Astrocyte (in vitro differentiated cells and primary cell): ENCODE data around the gene LLCFC1. TPM values are rescaled to one million over a fixed set of nuclear protein-coding genes. Genes with fewer than 3 reads are reported as not detected.

ENCODE experiments used
- DNase-seq: peaks from one replicate; pipeline ENCODE4 v3.0.0-alpha.2; 2010; ENCODE audit warnings: low read depth
- FAIRE-seq: peaks from 2 replicates; lab custom pipeline; 2011; peaks lifted over from hg19 to GRCh38; lab: Jason Lieb, UNC
- H2AFZ ChIP-seq: 2 replicates; pipeline ENCODE4 v1.6.0; 2012; ENCODE audit warnings: low read depth, low read length, inconsistent platforms
- H3K27ac ChIP-seq: 2 replicates; pipeline ENCODE4 v1.5.1; 2011; ENCODE audit warnings: low read depth, low read length, inconsistent platforms
- H3K27me3 ChIP-seq: 2 replicates; pipeline ENCODE4 v1.6.0; 2011; ENCODE audit warnings: low read length, inconsistent platforms; ENCODE audit not compliant: insufficient read depth
- H3K36me3 ChIP-seq: 2 replicates; pipeline ENCODE4 v1.5.1; 2011; ENCODE audit warnings: low read length, inconsistent platforms; ENCODE audit not compliant: insufficient read depth
- H3K4me1 ChIP-seq: 2 replicates; pipeline ENCODE4 v1.5.1; 2011; ENCODE audit warnings: low read length, inconsistent platforms; ENCODE audit not compliant: insufficient read depth
- H3K4me2 ChIP-seq: 2 replicates; pipeline ENCODE4 v1.6.0; 2012; ENCODE audit warnings: low read length, inconsistent platforms
- H3K4me3 ChIP-seq: 2 replicates; pipeline ENCODE4 v1.5.1; 2011; ENCODE audit warnings: low read depth, mild to moderate bottlenecking, low read length, inconsistent platforms; ENCODE audit not compliant: insufficient read depth
- H3K79me2 ChIP-seq: 2 replicates; pipeline ENCODE4 v1.6.0; 2012; ENCODE audit warnings: mild to moderate bottlenecking, low read length, inconsistent platforms; ENCODE audit not compliant: insufficient read depth
- H3K9ac ChIP-seq: 2 replicates; pipeline ENCODE4 v1.6.0; 2012; ENCODE audit warnings: mild to moderate bottlenecking, low read length, inconsistent platforms
- H3K9me3 ChIP-seq: 2 replicates; pipeline ENCODE4 v1.5.1; 2012; ENCODE audit warnings: low read depth, mild to moderate bottlenecking, low read length, inconsistent platforms; ENCODE audit not compliant: insufficient read depth
- H4K20me1 ChIP-seq: 2 replicates; pipeline ENCODE4 v1.6.0; 2012; ENCODE audit warnings: low read length, inconsistent platforms; ENCODE audit not compliant: insufficient read depth
- H3K27ac Mint-ChIP-seq: one replicate; pipeline ENCODE4 v1.8.0; 2021; ENCODE audit warnings: mild to moderate bottlenecking, mixed read lengths; ENCODE audit not compliant: unreplicated experiment
- H3K27me3 Mint-ChIP-seq: one replicate; pipeline ENCODE4 v1.8.0; 2021; ENCODE audit warnings: low read depth, mixed read lengths; ENCODE audit not compliant: unreplicated experiment
- H3K36me3 Mint-ChIP-seq: one replicate; pipeline ENCODE4 v1.8.0; 2021; ENCODE audit warnings: low read depth, mixed read lengths; ENCODE audit not compliant: unreplicated experiment
- H3K4me1 Mint-ChIP-seq: one replicate; pipeline ENCODE4 v1.8.0; 2021; ENCODE audit warnings: low read depth, mixed read lengths; ENCODE audit not compliant: unreplicated experiment
- H3K4me3 Mint-ChIP-seq: one replicate; pipeline ENCODE4 v1.8.0; 2021; ENCODE audit warnings: mild to moderate bottlenecking, moderate library complexity, mixed read lengths; ENCODE audit not compliant: unreplicated experiment
- H3K9me3 Mint-ChIP-seq: one replicate; pipeline ENCODE4 v1.8.0; 2021; ENCODE audit warnings: mild to moderate bottlenecking, mixed read lengths; ENCODE audit not compliant: unreplicated experiment
- EZH2 ChIP-seq: IDR thresholded peaks from 2 replicates; pipeline ENCODE4 v1.6.1; 2012; ENCODE audit warnings: mild to moderate bottlenecking, low read length, inconsistent platforms; ENCODE audit not compliant: insufficient read depth
- total RNA-seq: library from RNA; stranded (reverse); gene quantifications from 2 replicates; pipeline ENCODE4 v1.2.1, GENCODE V29; 2021
- TF ChIP-seq, protein P1 (sequence below): IDR thresholded peaks from 2 replicates; pipeline ENCODE4 v1.5.1; 2011; ENCODE audit warnings: low read depth, mild to moderate bottlenecking, inconsistent platforms, low read length, moderate library complexity; ENCODE audit not compliant: insufficient read depth

Gene LLCFC1
- total RNA-seq, 1 donor from 2014 or later: not detected

DNA sequence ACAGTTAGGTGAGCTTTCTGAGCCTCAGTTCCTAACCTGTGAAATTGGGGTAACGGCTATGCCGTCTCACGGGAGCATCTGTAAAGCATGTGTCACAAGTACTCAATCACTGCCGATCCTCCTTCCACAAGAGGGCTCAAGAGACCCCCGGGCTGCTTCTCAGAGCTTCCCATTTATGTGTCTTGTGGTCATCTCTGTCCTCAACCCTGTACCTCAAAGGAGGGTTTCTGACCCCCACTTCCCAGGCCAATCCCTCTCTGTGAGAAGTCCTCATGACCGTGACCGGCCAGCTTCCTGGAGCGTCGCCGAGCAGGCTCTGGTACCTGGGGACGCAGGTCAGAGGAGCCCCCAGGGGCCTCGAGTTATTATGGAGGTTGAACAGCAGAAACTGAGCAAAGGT, 5.2 kb upstream of the LLCFC1 start:
- Histone ChIP-seq H3K4me1 (no peaks in the 10 kb centered on the region), H3K4me2 (no peak overlapping the region), H3K4me3 (no peak overlapping the region), H4K20me1 (no peaks in the 10 kb centered on the region), H3K27ac (no peak overlapping the region), H2AFZ (no peak overlapping the region), H3K36me3 (no peaks in the 10 kb centered on the region), H3K9me3 (peaks cover 3% of the 10 kb centered on the region), H3K79me2 (no peaks in the 10 kb centered on the region), H3K27me3 (no peaks in the 10 kb centered on the region), H3K9ac (no peak overlapping the region)
- no peaks in the 10 kb centered on the region for H3K4me1 Mint-ChIP-seq
- H3K9me3 Mint-ChIP-seq: peaks cover 6% of the 10 kb centered on the region
- no peak for DNase-seq
- H3K27ac Mint-ChIP-seq: no peak overlapping the region
- peaks cover 35% of the 10 kb centered on the region for H3K27me3 Mint-ChIP-seq
- no peak for FAIRE-seq
- H3K36me3 Mint-ChIP-seq: no peaks in the 10 kb centered on the region
- H3K4me3 Mint-ChIP-seq: no peak overlapping the region
- TF ChIP-seq, protein P1, sequence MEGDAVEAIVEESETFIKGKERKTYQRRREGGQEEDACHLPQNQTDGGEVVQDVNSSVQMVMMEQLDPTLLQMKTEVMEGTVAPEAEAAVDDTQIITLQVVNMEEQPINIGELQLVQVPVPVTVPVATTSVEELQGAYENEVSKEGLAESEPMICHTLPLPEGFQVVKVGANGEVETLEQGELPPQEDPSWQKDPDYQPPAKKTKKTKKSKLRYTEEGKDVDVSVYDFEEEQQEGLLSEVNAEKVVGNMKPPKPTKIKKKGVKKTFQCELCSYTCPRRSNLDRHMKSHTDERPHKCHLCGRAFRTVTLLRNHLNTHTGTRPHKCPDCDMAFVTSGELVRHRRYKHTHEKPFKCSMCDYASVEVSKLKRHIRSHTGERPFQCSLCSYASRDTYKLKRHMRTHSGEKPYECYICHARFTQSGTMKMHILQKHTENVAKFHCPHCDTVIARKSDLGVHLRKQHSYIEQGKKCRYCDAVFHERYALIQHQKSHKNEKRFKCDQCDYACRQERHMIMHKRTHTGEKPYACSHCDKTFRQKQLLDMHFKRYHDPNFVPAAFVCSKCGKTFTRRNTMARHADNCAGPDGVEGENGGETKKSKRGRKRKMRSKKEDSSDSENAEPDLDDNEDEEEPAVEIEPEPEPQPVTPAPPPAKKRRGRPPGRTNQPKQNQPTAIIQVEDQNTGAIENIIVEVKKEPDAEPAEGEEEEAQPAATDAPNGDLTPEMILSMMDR: no peak
- TF ChIP-seq EZH2: no peak

DNA sequence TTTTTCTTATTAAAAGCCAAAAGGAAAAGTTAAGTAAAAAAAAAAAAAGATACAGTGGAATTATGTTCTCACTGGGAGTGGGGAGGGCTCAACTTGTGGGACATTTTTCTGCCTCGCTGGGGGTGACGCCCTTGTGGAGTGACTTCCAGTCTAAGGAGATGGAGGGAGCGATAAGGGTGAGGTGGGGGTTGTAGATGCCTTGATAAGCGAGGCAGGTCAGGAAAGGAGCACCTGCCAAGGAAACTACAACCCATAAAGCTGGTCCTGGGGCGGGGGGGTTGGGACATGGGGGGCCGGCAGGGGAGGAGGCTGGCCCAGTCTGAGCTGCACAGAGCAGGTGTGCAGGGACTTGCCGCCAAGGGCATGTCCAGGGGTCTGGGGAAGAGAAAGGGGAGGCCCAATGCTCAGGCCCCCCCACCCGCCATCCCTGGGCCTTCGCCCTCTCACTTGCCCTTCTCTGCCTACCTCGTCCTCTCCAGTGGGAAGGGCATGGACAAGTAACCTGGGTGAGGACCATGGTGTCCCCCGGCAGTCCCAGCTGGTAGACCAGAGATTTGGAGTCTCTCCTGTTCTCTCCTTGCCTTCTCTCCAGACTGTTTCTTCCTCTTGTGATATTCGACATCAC, 3.2 kb upstream of the LLCFC1 start:
- H3K4me3 Mint-ChIP-seq: no peak overlapping the region
- H3K4me1 Mint-ChIP-seq: no peaks in the 10 kb centered on the region
- Histone ChIP-seq H2AFZ (no peak overlapping the region), H3K27ac (no peak overlapping the region), H3K4me3 (no peak overlapping the region), H3K36me3 (no peaks in the 10 kb centered on the region), H4K20me1 (no peaks in the 10 kb centered on the region), H3K4me2 (no peak overlapping the region), H3K9me3 (no peaks in the 10 kb centered on the region), H3K9ac (no peak overlapping the region), H3K4me1 (no peaks in the 10 kb centered on the region), H3K27me3 (no peaks in the 10 kb centered on the region), H3K79me2 (no peaks in the 10 kb centered on the region)
- peaks cover 39% of the 10 kb centered on the region for H3K27me3 Mint-ChIP-seq
- FAIRE-seq (no peak), DNase-seq (no peak)
- H3K27ac Mint-ChIP-seq: no peak overlapping the region
- peaks cover 3% of the 10 kb centered on the region for H3K9me3 Mint-ChIP-seq
- no peak for TF ChIP-seq EZH2
- TF ChIP-seq, protein P1: no peak
- H3K36me3 Mint-ChIP-seq: no peaks in the 10 kb centered on the region

DNA sequence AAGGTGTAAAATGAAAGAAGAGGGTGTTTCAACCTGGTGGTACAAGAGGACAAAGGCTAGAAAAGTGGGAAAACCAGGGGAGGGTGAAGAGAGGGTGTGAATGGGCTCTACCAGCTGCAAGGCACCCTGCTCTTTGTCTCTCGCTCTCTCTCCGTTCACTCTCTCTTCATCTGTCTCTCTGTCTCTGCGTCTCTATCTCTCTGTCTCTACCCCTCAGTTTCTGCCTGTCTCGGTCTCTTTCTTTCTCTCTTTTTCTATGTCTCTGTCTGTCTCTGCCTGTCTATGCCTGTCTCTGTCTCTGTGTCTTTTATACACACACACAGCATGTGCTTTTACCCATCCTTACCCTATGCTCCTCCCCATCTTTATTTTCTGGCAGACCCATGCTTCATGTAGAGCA, 673 bp upstream of the LLCFC1 start:
- no peak overlapping the region for H3K9ac ChIP-seq
- no peaks in the 10 kb centered on the region for H3K27me3 ChIP-seq
- peaks cover 1% of the 10 kb centered on the region for H3K9me3 Mint-ChIP-seq
- no peaks in the 10 kb centered on the region for H3K36me3 ChIP-seq
- H2AFZ ChIP-seq: no peak overlapping the region
- no peak overlapping the region for H3K4me3 Mint-ChIP-seq
- H3K4me2 ChIP-seq: no peak overlapping the region
- no peaks in the 10 kb centered on the region for H4K20me1 ChIP-seq
- H3K27ac Mint-ChIP-seq: no peak overlapping the region
- DNase-seq: no peak
- H3K4me3 ChIP-seq: no peak overlapping the region
- no peaks in the 10 kb centered on the region for H3K79me2 ChIP-seq
- peaks cover 33% of the 10 kb centered on the region for H3K27me3 Mint-ChIP-seq
- no peaks in the 10 kb centered on the region for H3K36me3 Mint-ChIP-seq
- H3K9me3 ChIP-seq: peaks cover 8% of the 10 kb centered on the region
- H3K4me1 Mint-ChIP-seq: no peaks in the 10 kb centered on the region
- no peak overlapping the region for H3K27ac ChIP-seq
- TF ChIP-seq, protein P1: no peak
- TF ChIP-seq EZH2: no peak
- FAIRE-seq: no peak
- H3K4me1 ChIP-seq: no peaks in the 10 kb centered on the region
